GM12878 (cell line): Measurements from ENCODE around the gene RUSC1. TPM values are rescaled to one million over a fixed set of nuclear protein-coding genes. Genes with fewer than 3 reads are reported as not detected.

ENCODE experiments used
- CBX3 ChIP-seq: fragments of 200-600 bp; sonication (generic); IDR thresholded peaks from 2 replicates; pipeline ENCODE4 v1.6.1; 2016; ENCODE audit warnings: low read depth, borderline replicate concordance
- CEBPZ ChIP-seq: fragments of 150-350 bp; IDR thresholded peaks from 2 replicates; pipeline ENCODE4 v1.6.1; 2016; ENCODE audit warnings: low read depth, low read length
- EED ChIP-seq: sonication (generic); IDR thresholded peaks from 2 replicates; pipeline ENCODE4 v1.6.1; 2016; ENCODE audit warnings: antibody characterized with exemption, low read depth
- GATAD2B ChIP-seq: fragments of 450-650 bp; conservative IDR thresholded peaks from 2 replicates; pipeline ENCODE4 v1.6.1; 2017; ENCODE audit warnings: low read depth, mild to moderate bottlenecking, moderate library complexity
- HDAC2 ChIP-seq: fragments of 200-600 bp; sonication (generic); IDR thresholded peaks from 2 replicates; pipeline ENCODE4 v1.6.1; 2017
- HDGF ChIP-seq: fragments of 450-650 bp; IDR thresholded peaks from 2 replicates; pipeline ENCODE4 v1.6.1; 2016; ENCODE audit warnings: antibody characterized with exemption
- IKZF2 ChIP-seq, 2 experiments: fragments of 450-650 bp; IDR thresholded peaks; 2 replicates each; pipeline ENCODE4 v1.6.1; 2017; ENCODE audit warnings: mild to moderate bottlenecking in 2 of 2, moderate library complexity in 2 of 2
- IRF4 ChIP-seq: IDR thresholded peaks from 2 replicates; pipeline ENCODE4 v1.6.1; 2011; ENCODE audit warnings: low read depth, low read length
- JUND ChIP-seq: IDR thresholded peaks from 2 replicates; pipeline ENCODE4 v1.6.1; 2012; ENCODE audit warnings: low read depth, mild to moderate bottlenecking, low read length, improper control_type of control experiment, moderate library complexity
- MTA2 ChIP-seq: fragments of 450-650 bp; IDR thresholded peaks from 2 replicates; pipeline ENCODE4 v1.6.1; 2016; ENCODE audit warnings: low read depth, mild to moderate bottlenecking, moderate library complexity
- NBN ChIP-seq: fragments of 450-650 bp; IDR thresholded peaks from 2 replicates; pipeline ENCODE4 v1.6.1; 2016
- NFYA ChIP-seq: IDR thresholded peaks from 2 replicates; pipeline ENCODE4 v1.6.1; 2011; ENCODE audit warnings: low read depth, mild to moderate bottlenecking, low read length, improper control_type of control experiment, borderline replicate concordance
- NRF1 ChIP-seq: conservative IDR thresholded peaks from 2 replicates; pipeline ENCODE4 v1.6.1; 2011; ENCODE audit warnings: mild to moderate bottlenecking, low read depth, low read length, improper control_type of control experiment
- PKNOX1 ChIP-seq: fragments of 450-650 bp; IDR thresholded peaks from 2 replicates; pipeline ENCODE4 v1.6.1; 2016; ENCODE audit warnings: mild to moderate bottlenecking
- POU2F2 ChIP-seq: IDR thresholded peaks from 3 replicates; pipeline ENCODE4 v1.6.1; 2011; ENCODE audit warnings: low read depth, mild to moderate bottlenecking, low read length, borderline replicate concordance
- RAD21 ChIP-seq: IDR thresholded peaks from 2 replicates; pipeline ENCODE4 v1.6.1; 2011; ENCODE audit warnings: mild to moderate bottlenecking, low read depth, low read length, moderate library complexity; ENCODE audit not compliant: insufficient read depth
- SIX5 ChIP-seq: IDR thresholded peaks from 2 replicates; pipeline ENCODE4 v1.6.1; 2011; ENCODE audit warnings: mild to moderate bottlenecking, low read depth, low read length, moderate library complexity; ENCODE audit not compliant: severe bottlenecking
- SMAD5 ChIP-seq: IDR thresholded peaks from 2 replicates; pipeline ENCODE4 v1.6.1; 2016; ENCODE audit warnings: antibody characterized with exemption, low read depth
- SPI1 ChIP-seq: IDR thresholded peaks from 2 replicates; pipeline ENCODE4 v1.6.1; 2011; ENCODE audit warnings: low read depth, mild to moderate bottlenecking, low read length, moderate library complexity, borderline replicate concordance; ENCODE audit not compliant: insufficient read depth
- USF2 ChIP-seq: IDR thresholded peaks from 2 replicates; pipeline ENCODE4 v1.6.1; 2011; ENCODE audit warnings: low read depth, low read length, improper control_type of control experiment, borderline replicate concordance
- WRNIP1 ChIP-seq: IDR thresholded peaks from 2 replicates; pipeline ENCODE4 v1.6.1; 2011; ENCODE audit warnings: low read depth, low read length, improper control_type of control experiment, borderline replicate concordance
- ZBTB33 ChIP-seq: fragments of 450-650 bp; IDR thresholded peaks from 2 replicates; pipeline ENCODE4 v1.6.1; 2017; ENCODE audit warnings: mild to moderate bottlenecking
- ZNF24 ChIP-seq: fragments of 450-650 bp; IDR thresholded peaks from 2 replicates; pipeline ENCODE4 v1.6.1; 2017; ENCODE audit warnings: antibody characterized with exemption, mild to moderate bottlenecking
- polyA plus RNA-seq, 11 experiments: library from polyadenylated mRNA; depleted of rRNA in 4 of 11; unstranded in 6 of 11; stranded (reverse) in 5 of 11; fragments of >200 nt; fragmentation: Nextera tagmentation in 4 of 11; fragmentation: Illumina TruSeq in 1 of 11; extraction: Ambion mirVana in 4 of 11; extraction: Trizol in 1 of 11; gene quantifications; 1 replicate in 1 of 11; 2 replicates in 10 of 11; pipeline versions ENCODE4 v1.2.1 to v1.2.3, GENCODE V29; 2011 to 2016; ENCODE audit warnings: inconsistent platforms in 2 of 11, missing spikeins in 2 of 11, low read depth in 1 of 11
- total RNA-seq, 4 experiments: library from RNA; depleted of rRNA in 3 of 4; stranded (reverse); fragments of >200 nt in 3 of 4; fragmentation: Illumina TruSeq in 1 of 4; extraction: Trizol in 1 of 4; gene quantifications; 2 replicates each; pipeline versions ENCODE4 v1.2.1 to v1.2.3, GENCODE V29; 2013 to 2021

Gene RUSC1
- total and polyA plus RNA-seq, 10 of the 15 experiments (the other 5 are each of a cell fraction or from before 2014, with no cell fraction given), result 1.1 to 23.7 (median 12.3) TPM

- TF ChIP-seq ZBTB33 (no peak), SIX5 (peak; percentile 36), EED (peak; percentile 30; the same call in 1 of the 2 replicates), JUND (no peak), HDAC2 (no peak), CBX3 (no peak), NFYA (no peak), NBN (no peak; the same call in 1 of the 2 replicates), SMAD5 (peak; percentile 69), IRF4 (no peak), PKNOX1 (peak; percentile 88), IKZF2 (IDR thresholded peaks at IDR 0.05) (peak in 1 of 2 experiments; percentile 45; a peak in 1 of 4 replicates), GATAD2B (0 out of 2 replicates have a peak, but pooled peaks have one; percentile 62), RAD21 (no peak), ZNF24 (no peak), SPI1 (peak; percentile 39; the same call in 1 of the 2 replicates), USF2 (peak; percentile 79), POU2F2 (peak; percentile 47; the same call in 1 of the 3 replicates), WRNIP1 (no peak), MTA2 (no peak), CEBPZ (no peak), HDGF (peak; percentile 83), NRF1 (peak; percentile 23; the same call in 1 of the 2 replicates)
Observed at GRCh38 chr1:155273343-155274245, 47.1 kb upstream of the RUSC1 start, which contains the start of gene CLK2 (continued).
